IMR-90 (cell line): ENCODE results near the gene MTUS2.

Experiments
- BHLHE40 ChIP-seq: fragments of 150-350 bp; IDR thresholded peaks from 2 replicates; pipeline ENCODE4 v1.6.1; 2016; ENCODE audit warnings: mild to moderate bottlenecking, low read depth, low read length
- CEBPB ChIP-seq: IDR thresholded peaks from 2 replicates; pipeline ENCODE4 v1.6.1; 2012; ENCODE audit warnings: low read depth, low read length, improper control_type of control experiment
- CTCF ChIP-seq: conservative IDR thresholded peaks from 2 replicates; pipeline ENCODE4 v1.5.1; 2012; ENCODE audit warnings: mild to moderate bottlenecking, low read depth, low read length, improper control_type of control experiment
- ELK1 ChIP-seq: fragments of 150-350 bp; IDR thresholded peaks from 2 replicates; pipeline ENCODE4 v1.6.1; 2016; ENCODE audit warnings: low read depth, mild to moderate bottlenecking, low read length, moderate library complexity, borderline replicate concordance
- FOS ChIP-seq: fragments of 150-350 bp; IDR thresholded peaks from 2 replicates; pipeline ENCODE4 v1.6.1; 2016; ENCODE audit warnings: low read depth, low read length
- MAFK ChIP-seq: IDR thresholded peaks from 2 replicates; pipeline ENCODE4 v1.6.1; 2012; ENCODE audit warnings: low read depth, low read length, improper control_type of control experiment
- MAZ ChIP-seq: IDR thresholded peaks from 2 replicates; pipeline ENCODE4 v1.6.1; 2012; ENCODE audit warnings: low read depth, mild to moderate bottlenecking, low read length, improper control_type of control experiment, moderate library complexity, borderline replicate concordance
- MXI1 ChIP-seq: IDR thresholded peaks from 2 replicates; pipeline ENCODE4 v1.6.1; 2012; ENCODE audit warnings: low read depth, mild to moderate bottlenecking, low read length, moderate library complexity, borderline replicate concordance
- POLR2A ChIP-seq: IDR thresholded peaks from 2 replicates; pipeline ENCODE4 v1.6.1; 2012; ENCODE audit warnings: mild to moderate bottlenecking, low read depth, low read length
- RAD21 ChIP-seq: IDR thresholded peaks from 2 replicates; pipeline ENCODE4 v1.6.1; 2012; ENCODE audit warnings: low read length, improper control_type of control experiment
- RFX5 ChIP-seq: IDR thresholded peaks from 2 replicates; pipeline ENCODE4 v1.8.0; 2012; ENCODE audit warnings: low read depth, mild to moderate bottlenecking, low read length, moderate library complexity
- SMC3 ChIP-seq: fragments of 150-350 bp; IDR thresholded peaks from 2 replicates; pipeline ENCODE4 v1.6.1; 2016; ENCODE audit warnings: low read depth, mild to moderate bottlenecking, antibody characterized with exemption, low read length, moderate library complexity
- USF2 ChIP-seq: fragments of 150-350 bp; IDR thresholded peaks from 2 replicates; pipeline ENCODE4 v1.6.1; 2017; ENCODE audit warnings: mild to moderate bottlenecking, antibody characterized with exemption, low read length, low read depth

- no peak for TF ChIP-seq CTCF
- TF ChIP-seq RAD21, result no peak
- TF ChIP-seq MAFK, result no peak
- no peak for TF ChIP-seq POLR2A
- no peak for TF ChIP-seq RFX5
- TF ChIP-seq FOS, result no peak
- no peak for TF ChIP-seq MXI1
- TF ChIP-seq USF2, result no peak
- TF ChIP-seq BHLHE40, result no peak
- no peak for TF ChIP-seq MAZ
- no peak for TF ChIP-seq ELK1
- no peak for TF ChIP-seq CEBPB
- TF ChIP-seq SMC3, result no peak
Measured at GRCh38 chr13:29131159-29131558, 311.0 kb downstream of the MTUS2 start.
